HG03025 (cell line): ENCODE results near the gene ZBTB3.
"Not testable (repeated sequence)": the region's sequence is repeated elsewhere in the genome, so short reads cannot be mapped to it uniquely, and the experiment has no call there.

Experiments
- ATAC-seq: cut with Tn5 transposase; IDR thresholded peaks from one replicate; pipeline ENCODE4 v1.9.1; 2021; ENCODE audit warnings: mild to moderate bottlenecking, moderate library complexity; ENCODE audit not compliant: unreplicated experiment, low FRiP score

Gene ZBTB3

GRCh38 chr11:62753736-62754603 lies at the start of gene ZBTB3:
Gene ZBTB3, minus strand, starts transcription at chr11:62754160. Its CDS starts 496 bp downstream, at chr11:62753664.
- peak; percentile 84 for ATAC-seq

GRCh38 chr11:62801071-62801470 lies 47.1 kb upstream of the ZBTB3 start:
- ATAC-seq: no peak

- no peak for ATAC-seq
Observed at GRCh38 chr11:62799486-62799885, 45.5 kb upstream of the ZBTB3 start.

GRCh38 chr11:62796281-62796680 lies 42.3 kb upstream of the ZBTB3 start:
- ATAC-seq: no peak

- ATAC-seq: no peak
Observed at GRCh38 chr11:62794201-62794775, 40.3 kb upstream of the ZBTB3 start.

- no peak for ATAC-seq
Observed at GRCh38 chr11:62792202-62792575, 38.2 kb upstream of the ZBTB3 start.

DNA sequence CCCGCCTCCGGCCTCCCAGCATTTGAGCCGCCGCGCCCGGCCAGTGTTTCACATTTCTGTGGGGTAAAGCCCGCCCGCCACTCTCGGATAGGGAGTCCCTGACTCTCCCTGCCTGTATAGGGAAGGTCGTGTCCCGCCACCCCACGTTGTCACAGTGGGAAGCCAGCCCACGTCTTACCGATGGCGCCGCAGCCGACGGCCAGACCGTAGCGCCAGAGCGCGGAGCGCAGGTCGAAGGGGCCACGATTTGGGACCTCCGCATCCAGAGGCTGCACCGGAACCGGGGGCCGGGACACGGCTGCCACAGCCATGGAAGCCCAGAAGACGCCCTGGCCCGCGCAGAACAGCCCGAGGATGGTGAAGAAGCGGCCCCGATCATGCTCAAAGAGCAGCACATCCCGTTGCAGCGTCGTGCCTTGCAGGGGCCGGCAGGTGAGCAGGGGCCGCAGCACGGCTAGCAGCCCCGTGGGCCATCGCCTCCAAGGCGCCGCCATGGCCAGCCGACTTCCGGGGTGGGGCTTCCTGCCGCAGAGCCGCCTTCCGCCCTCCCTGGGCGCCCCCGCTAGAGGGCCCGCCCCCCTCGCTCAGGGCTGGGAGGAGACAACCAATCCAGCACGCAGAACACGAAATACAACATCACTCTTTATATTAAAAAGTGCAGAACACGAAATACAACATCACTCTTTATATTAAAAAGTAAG lies 37.7 kb upstream of the ZBTB3 start, which contains the start of gene TMEM223:
Gene TMEM223, minus strand, starts transcription at position 506 of the 701 bp plus-strand sequence. Its CDS starts 12 bp downstream, at position 494.
- peak; percentile 54 for ATAC-seq

DNA sequence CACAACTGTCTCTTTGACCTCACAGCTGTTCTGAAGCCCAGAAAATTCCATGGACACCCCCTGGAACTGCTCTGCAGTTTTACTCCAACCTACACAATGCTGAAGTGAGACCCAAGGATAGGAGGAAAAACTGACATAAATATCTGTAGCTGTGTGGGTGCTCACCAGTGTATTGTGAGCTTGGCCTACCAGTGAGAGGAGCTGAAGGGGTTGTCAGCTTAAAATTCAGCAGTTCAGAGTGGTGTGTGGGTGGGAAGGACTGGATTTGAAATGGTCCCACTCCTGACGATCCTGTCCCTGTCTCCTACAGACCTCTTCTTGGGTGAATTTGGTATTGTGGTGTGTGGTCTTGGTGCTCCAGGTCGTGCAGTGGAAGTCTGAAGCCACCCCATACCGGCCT lies 35.6 kb upstream of the ZBTB3 start:
- ATAC-seq: no peak

DNA sequence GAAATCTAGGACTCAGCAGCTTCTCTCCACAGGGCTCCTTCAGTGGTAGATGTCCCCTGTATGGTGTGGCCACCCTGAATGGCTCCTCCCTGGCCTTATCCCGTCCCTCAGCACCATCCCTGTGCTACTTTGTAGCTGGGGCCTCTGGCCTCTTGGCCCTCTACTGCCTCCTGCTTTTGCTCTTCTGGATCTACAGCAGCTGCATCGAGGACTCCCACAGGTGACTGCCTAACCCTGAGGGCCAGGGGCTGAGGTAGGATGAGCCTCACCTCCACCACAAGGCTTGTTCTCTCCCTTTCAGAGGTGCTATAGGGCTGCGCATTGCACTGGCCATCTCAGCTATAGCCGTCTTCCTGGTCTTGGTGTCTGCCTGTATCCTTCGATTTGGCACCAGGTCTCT lies 35.0 kb upstream of the ZBTB3 start:
- no peak for ATAC-seq

- ATAC-seq: peak; percentile 63
Observed at GRCh38 chr11:62787005-62787759, 33.2 kb upstream of the ZBTB3 start, which contains the start of gene TMEM179B. Gene TMEM179B, plus strand, starts transcription at chr11:62787402. Its CDS starts 30 bp downstream, at chr11:62787432.

GRCh38 chr11:62786318-62787004 lies 32.5 kb upstream of the ZBTB3 start:
- peak; percentile 52 for ATAC-seq

- ATAC-seq: no peak
Observed at GRCh38 chr11:62782753-62783152, 28.8 kb upstream of the ZBTB3 start.

DNA sequence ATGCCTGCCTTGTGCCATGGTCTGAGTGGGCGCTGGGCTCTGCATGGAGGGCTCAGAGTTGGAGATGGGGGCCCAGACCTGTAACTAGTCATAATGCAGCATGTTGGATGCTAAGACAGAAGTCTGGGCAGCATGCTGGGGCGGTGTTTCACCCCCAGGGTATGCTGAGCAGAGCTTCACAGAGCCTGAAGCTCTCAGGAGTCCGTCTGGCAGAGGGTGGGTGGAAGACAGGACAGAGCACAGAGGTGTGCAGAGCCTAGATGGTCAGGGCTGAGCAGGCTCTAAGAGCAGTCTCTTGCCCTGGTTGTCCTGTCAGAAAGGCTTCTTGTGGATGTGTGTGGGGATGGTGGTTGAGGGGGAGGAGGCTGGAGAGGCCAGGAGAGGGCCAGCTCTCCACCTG lies 24.5 kb upstream of the ZBTB3 start:
- ATAC-seq: no peak

DNA sequence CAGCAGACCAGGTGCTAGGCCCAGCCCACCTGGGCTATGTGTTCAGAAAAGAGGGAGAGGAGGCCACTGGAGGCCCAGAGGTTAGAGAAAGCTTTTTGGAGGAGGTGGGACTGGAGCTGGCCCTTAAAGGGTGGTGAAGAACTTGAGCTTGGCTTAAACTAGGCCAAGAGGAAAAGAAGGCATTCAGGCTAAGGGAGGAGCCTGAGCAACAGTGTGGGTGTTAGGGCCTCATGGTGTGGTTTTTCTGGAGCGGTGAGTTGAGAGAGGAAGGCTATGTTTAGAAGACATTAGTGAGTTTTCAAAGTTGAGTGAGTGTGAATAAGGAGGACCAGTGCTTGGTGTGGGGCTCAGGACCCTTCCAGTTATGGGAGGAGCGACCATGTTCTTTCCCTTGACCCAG lies 23.4 kb upstream of the ZBTB3 start:
- ATAC-seq: no peak

DNA sequence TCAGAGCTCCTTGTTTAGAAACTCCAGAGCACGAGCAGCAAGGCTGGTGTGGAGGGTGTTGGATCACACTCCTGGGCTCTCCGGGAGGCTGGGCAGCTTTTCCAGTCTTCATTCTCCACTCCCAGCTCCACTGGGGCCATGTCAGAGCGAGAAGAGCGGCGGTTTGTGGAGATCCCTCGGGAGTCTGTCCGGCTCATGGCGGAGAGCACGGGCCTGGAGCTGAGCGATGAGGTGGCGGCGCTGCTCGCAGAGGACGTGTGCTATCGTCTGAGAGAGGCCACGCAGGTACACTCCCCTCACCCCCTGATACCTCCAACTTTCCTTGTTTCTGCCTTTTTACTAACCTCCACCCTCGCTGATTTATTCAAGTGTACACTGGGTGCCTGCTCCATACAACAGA lies 21.7 kb upstream of the ZBTB3 start:
- no peak for ATAC-seq

DNA sequence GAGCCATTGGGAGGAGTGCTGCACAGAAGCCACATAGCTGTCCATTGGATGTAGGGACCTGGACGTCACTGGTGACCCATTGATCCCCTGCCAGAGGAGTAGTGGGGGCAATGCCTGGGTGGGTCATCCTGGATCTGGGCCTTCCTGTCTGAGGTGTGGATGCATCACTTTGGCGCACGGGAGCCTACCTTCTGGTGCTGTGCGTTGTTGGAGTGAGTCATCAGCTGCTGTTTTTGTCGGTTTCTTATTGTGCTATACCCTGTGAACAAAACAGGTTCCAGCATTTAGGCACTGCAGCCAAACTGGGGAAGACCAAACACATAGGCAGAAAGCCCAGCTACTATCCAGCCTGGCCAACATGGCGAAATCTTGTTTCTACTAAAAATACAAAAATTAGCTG lies 20.4 kb upstream of the ZBTB3 start:
- no peak for ATAC-seq

- peak; percentile 72 for ATAC-seq
Observed at GRCh38 chr11:62771144-62772021, 17.4 kb upstream of the ZBTB3 start, which contains the start of gene TAF6L. Gene TAF6L, plus strand, starts transcription at chr11:62771396. Its CDS starts 4,388 bp downstream, at chr11:62775784.

- no peak for ATAC-seq
Observed at GRCh38 chr11:62770778-62771143, 16.8 kb upstream of the ZBTB3 start.

DNA sequence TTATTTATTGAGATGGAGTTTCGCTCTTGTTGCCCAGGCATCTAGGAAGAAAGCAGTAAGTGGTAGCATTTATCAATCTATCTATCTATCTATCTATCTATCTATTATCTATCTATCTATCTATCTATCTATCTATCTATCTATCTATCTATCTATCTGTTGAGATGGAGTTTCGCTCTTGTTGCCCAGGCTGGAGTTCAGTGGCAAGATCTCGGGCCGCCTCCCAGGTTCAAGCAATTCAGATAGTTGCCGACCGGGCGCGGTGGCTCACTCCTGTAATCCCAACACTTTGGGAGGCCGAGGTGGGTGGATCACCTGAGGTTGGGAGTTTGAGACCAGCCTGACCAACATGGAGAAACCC lies 6.9 kb upstream of the ZBTB3 start:
- ATAC-seq: not testable (repeated sequence)
